ENCODE results near the gene RNF167.

DNA sequence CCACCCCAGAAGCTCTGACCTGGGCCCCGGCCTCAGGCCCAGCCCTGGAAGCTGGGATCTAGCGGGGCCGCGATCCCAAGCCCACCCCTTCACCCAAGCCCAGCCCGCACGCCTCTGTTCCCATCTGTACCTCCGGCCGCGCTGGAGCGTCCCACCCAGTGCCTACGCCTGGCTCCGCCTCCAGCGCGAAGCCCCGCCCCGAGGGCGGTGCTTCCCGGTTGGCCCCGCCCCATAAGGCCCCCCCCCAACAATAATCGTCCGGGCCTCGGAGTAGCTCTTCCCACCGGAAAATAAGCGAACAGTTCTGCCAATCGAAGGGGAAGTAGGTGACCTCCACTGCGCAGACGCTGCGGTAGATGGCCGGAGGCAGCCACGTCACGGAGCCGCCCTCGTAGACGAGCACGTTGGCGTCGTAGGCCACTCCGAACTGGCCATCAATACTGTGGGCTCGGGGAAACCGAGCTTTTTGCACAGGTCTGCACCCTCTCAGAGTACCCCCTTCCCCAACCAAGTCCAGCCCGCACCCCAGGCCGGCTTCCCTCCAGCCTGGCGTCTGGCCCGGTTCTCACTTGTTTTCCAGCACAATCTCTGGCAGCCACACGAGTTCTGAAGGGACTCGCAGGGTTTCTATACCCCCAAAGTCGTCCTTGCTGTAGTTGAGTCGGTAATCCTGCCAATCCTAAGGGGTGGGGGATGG is 38.3 kb upstream of the RNF167 start:
- no peak for TF ChIP-seq EZH2 (IDR thresholded peaks at IDR 0.05)
- TF ChIP-seq POLR2AphosphoS5 (IDR thresholded peaks at IDR 0.05; ENCODE audit: borderline replicate concordance, low read depth, low read length), result no peak
- TF ChIP-seq FOXP2 (optimal IDR thresholded peaks at IDR 0.05; ENCODE audit: control extremely low read depth, extremely low read length, insufficient read depth), result no peak

Measured in SK-N-MC (cell line).